ENCODE results near the gene GSC2. TPM values are rescaled to one million over a fixed set of nuclear protein-coding genes. Genes with fewer than 3 reads are reported as not detected.

Gene GSC2
- total RNA-seq, 4 donors from 2014 or later, result not detected

GRCh38 chr22:19181786-19182471 is 31.8 kb upstream of the GSC2 start:
- no peak for DNase-seq (ENCODE audit: low spot score)

DNA sequence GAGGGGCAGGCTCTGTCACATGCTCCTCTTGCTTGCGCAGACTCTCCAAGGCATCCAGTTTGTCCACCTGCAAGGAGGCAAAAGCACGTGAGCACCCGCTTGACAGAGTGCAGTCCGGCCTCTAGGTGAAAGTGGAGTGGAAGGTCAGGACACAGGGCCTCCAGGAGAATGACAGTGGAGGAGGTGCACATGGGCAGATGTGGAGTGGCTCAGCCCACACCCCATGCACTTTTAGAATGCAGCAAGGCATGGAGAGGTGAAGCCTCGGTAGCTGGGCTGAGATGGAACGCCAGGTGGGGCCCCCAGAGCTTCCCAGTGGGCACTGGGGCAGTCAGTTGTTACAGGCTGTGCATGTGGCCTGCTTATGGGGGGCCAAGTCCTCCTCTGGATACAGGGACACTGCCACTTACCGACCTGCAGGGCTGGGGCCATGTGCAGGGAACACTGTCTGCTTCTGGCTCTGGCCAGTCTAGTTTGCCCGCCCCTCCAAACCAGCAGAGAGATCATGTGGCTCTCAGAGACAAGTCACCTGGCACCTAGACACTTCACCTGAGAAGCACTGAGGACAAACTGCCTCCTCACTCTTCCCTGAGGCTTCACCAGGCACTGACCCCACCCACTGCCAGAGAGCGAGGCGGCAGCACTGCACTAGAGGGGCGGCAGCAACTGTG is 30.8 kb upstream of the GSC2 start:
- TF ChIP-seq, protein P1, sequence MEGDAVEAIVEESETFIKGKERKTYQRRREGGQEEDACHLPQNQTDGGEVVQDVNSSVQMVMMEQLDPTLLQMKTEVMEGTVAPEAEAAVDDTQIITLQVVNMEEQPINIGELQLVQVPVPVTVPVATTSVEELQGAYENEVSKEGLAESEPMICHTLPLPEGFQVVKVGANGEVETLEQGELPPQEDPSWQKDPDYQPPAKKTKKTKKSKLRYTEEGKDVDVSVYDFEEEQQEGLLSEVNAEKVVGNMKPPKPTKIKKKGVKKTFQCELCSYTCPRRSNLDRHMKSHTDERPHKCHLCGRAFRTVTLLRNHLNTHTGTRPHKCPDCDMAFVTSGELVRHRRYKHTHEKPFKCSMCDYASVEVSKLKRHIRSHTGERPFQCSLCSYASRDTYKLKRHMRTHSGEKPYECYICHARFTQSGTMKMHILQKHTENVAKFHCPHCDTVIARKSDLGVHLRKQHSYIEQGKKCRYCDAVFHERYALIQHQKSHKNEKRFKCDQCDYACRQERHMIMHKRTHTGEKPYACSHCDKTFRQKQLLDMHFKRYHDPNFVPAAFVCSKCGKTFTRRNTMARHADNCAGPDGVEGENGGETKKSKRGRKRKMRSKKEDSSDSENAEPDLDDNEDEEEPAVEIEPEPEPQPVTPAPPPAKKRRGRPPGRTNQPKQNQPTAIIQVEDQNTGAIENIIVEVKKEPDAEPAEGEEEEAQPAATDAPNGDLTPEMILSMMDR (IDR thresholded peaks at IDR 0.05), result no peak
- DNase-seq (ENCODE audit: low spot score) (no peak), ATAC-seq (ENCODE audit: low FRiP score) (no peak)

More at GRCh38 chr22:19181786-19182471, 31.8 kb upstream of the GSC2 start:
- TF ChIP-seq, protein P1 (IDR thresholded peaks at IDR 0.05), result no peak
- ATAC-seq (ENCODE audit: low FRiP score), result no peak

GRCh38 chr22:19180234-19180633 is 30.1 kb upstream of the GSC2 start:
- no peak for DNase-seq (ENCODE audit: low spot score)
- TF ChIP-seq, protein P1 (IDR thresholded peaks at IDR 0.05), result no peak
- no peak for ATAC-seq (ENCODE audit: low FRiP score)

DNA sequence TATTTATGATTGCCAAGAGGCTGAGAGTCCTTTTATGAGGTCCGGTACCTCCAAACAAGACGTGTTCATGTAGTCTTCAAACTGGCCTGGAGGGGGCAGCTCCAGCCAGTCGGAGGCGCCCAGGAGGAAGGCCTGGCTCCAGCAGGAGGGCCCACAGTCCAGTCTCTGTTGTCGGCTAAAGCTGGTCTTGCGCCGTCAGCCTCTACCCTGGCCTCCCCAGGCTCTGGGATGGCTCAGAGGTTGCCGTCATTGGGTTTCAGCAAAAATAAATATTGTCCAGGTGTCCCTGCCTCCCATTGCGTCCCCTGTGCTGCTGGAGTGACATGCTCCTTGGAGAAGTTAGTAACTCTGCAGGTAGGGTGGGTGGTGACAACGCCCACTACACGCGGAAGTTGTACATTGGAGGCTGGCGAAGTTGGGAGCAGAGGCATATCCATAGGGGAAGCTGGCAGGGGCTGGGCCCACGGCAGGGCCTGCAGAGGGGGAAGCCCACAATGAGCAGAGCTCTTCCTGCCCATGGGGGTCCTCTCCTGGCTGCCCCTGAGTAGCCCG is 29.5 kb upstream of the GSC2 start:
- TF ChIP-seq, protein P1 (IDR thresholded peaks at IDR 0.05), result no peak
- no peak for DNase-seq (ENCODE audit: low spot score)
- ATAC-seq (ENCODE audit: low FRiP score), result peak; percentile 75

- TF ChIP-seq, protein P1 (IDR thresholded peaks at IDR 0.05), result no peak
- ATAC-seq (ENCODE audit: low FRiP score) (peak; percentile 90), DNase-seq (ENCODE audit: low spot score) (peak; percentile 74)
Observed at GRCh38 chr22:19178657-19179496, 28.8 kb upstream of the GSC2 start, which contains the start of gene SLC25A1. TSS of gene SLC25A1 (minus strand) at chr22:19178736. CDS start at chr22:19178673, 63 bp downstream.

- TF ChIP-seq, protein P1 (IDR thresholded peaks at IDR 0.05), result no peak
- no peak for DNase-seq (ENCODE audit: low spot score)
- peak; percentile 16 for ATAC-seq (ENCODE audit: low FRiP score)
Observed at GRCh38 chr22:19178065-19178656, 28.1 kb upstream of the GSC2 start.
